ENCODE measurements around the gene OR2T5.
"Not testable (repeated sequence)": the region's sequence is repeated elsewhere in the genome, so short reads cannot be mapped to it uniquely, and the experiment has no call there.

Gene OR2T5

DNA sequence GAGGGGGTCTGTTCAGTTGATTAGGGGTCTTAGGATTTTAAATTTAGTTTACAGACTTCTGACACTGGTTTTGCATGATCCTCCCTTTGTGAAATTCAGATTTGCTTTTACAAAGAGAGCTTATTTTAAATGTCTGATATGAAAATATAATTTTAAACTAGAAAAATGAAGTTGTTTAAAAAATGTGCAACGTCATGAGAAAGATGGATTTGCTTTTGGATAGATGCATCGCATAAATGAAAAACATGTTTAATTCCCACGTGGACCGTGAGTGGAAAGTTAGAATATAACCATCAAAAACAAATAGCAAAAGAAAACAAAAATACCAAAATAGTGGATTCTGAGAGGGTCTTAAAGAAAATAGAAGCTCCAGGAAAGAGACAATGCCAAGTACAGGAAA, 17.2 kb upstream of the OR2T5 start:
- DNase-seq (ENCODE audit: low read depth) = no peak
- H3K4me3 ChIP-seq (ENCODE audit: control insufficient read depth, low read depth, low read length) = no peak overlapping the region
- TF ChIP-seq, protein P1, sequence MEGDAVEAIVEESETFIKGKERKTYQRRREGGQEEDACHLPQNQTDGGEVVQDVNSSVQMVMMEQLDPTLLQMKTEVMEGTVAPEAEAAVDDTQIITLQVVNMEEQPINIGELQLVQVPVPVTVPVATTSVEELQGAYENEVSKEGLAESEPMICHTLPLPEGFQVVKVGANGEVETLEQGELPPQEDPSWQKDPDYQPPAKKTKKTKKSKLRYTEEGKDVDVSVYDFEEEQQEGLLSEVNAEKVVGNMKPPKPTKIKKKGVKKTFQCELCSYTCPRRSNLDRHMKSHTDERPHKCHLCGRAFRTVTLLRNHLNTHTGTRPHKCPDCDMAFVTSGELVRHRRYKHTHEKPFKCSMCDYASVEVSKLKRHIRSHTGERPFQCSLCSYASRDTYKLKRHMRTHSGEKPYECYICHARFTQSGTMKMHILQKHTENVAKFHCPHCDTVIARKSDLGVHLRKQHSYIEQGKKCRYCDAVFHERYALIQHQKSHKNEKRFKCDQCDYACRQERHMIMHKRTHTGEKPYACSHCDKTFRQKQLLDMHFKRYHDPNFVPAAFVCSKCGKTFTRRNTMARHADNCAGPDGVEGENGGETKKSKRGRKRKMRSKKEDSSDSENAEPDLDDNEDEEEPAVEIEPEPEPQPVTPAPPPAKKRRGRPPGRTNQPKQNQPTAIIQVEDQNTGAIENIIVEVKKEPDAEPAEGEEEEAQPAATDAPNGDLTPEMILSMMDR (conservative IDR thresholded peaks at IDR 0.05; ENCODE audit: control insufficient read depth, insufficient read depth, low read depth, low read length) = no peak

DNA sequence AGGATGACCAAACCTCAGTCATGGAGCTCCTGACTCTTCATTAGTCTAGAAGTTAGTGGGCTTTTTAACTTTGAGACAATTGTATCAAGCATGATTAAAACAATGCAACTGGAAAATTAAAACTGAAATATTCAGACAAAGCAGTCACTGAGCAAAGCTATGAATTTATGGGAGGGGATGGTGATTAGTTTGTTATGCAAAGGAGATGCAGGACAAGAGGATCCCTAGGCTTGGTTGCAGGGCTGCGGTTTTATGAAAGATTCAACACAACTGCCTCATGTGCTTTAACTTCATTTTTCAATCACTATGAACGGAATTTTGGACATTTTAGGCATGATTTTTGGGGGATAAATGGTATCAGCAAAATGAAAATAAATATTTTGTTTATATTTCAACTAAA, 16.3 kb upstream of the OR2T5 start:
- DNase-seq (ENCODE audit: low read depth) = not testable (repeated sequence)

DNA sequence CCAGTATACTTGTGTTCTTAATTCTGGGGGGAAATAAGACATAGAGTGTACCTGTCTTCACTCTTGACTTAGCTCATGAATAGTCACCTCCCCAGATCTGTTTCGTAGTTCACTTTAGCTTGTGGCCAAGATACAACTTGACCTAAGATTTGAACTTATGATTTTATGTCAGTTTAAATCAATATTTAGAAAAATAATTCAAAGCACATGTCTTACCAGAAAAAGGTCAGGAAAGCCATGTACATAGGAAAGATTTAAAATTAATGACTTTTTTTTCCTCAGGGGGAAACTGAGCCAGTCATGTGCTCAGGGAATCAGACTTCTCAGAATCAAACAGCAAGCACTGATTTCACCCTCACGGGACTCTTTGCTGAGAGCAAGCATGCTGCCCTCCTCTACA, 15.3 kb upstream of the OR2T5 start, which contains the start of gene OR2T3:
OR2T3 (plus strand) TSS at position 301 of the 400 bp plus-strand sequence; CDS start at position 301, 0 bp downstream.
- not testable (repeated sequence) for DNase-seq (ENCODE audit: low read depth); H3K4me3 ChIP-seq (ENCODE audit: control insufficient read depth, low read depth, low read length)

More for the DNA sequence above, 16.3 kb upstream of the OR2T5 start:
- H3K4me3 ChIP-seq (ENCODE audit: control insufficient read depth, low read depth, low read length) = not testable (repeated sequence)

DNA sequence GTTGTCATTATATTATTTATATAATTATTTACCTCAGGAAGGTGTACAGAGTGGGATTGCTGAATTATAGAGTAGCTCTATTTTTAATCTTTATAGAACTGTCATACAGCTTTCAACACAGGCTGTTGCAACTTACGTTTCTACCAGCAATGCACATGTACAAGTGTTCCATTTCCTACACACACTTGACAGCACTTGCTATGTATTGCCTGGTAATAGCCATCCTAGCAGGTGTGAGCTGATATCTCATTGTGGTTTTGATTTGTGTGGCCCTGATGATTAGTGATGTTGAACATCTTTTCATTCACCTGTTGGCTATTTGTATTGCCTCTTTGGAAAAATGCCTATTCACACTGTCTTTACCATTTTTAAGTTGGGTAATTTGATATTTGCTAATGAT, 12.7 kb upstream of the OR2T5 start:
- not testable (repeated sequence) for H3K4me3 ChIP-seq (ENCODE audit: control insufficient read depth, low read depth, low read length); DNase-seq (ENCODE audit: low read depth)

DNA sequence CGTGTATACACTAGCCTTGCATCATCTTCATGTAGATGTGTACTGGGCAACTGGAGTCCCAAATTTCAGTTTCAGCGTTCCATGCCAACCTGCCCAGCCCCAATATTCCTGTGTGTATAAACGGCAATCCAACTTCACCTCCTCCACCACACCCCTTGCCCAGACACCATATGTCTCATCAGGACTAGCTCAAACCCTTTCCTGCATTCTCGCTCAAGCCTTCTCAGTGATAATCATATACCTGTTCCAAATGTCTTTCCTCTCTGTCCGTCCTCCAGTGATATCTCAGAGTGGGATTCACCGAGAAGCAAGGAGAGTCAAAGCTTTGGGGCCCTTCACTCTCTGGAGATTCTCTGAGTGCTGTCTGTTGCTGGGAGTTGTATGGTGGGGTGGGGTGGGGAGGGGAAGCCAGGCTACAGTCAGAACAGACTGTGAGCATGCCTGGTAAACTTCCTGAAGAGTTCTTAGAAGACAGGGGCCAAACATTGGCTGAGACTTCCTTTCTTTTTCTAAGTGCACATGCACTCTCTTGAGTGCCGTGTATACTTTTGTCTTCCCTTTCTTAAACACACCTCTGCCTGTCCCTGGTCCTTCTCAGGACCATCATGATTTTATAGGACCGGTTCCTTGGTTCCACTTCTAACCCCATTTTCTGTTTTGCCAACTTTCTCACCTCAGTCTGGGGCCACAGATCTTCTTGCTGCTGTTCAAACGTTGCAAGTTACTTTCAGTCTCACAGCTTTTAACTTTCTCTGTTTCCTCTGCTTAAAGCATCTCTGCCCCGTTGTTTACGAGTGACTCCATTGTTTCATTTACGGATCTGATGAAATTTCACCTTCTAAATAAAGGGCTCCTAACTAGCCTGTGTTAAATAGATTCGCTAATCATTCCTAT, 6.5 kb upstream of the OR2T5 start:
- H3K4me3 ChIP-seq (ENCODE audit: control insufficient read depth, low read depth, low read length); DNase-seq (ENCODE audit: low read depth): not testable (repeated sequence)

DNA sequence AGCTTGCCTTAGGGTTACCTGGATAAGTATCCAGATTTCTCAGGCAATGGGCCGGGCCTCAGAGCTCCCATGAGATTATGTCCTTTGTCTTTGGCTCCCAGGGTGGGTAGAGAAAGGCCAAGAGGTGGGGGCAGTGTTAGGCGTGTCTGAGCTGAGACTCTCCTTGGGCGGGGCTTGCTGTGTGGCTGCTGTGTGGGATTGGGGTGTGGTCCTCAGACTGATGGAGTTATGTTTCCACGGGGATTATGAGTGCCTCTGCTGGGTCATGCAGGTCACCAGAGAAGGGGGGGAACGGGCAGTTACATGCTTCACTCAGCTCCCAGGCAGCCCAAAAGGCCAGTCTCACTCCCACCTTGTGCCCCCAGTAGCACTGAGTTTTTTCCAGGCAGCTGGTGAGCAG, 8.3 kb downstream of the OR2T5 start:
- DNase-seq (ENCODE audit: low read depth); H3K4me3 ChIP-seq (ENCODE audit: control insufficient read depth, low read depth, low read length): not testable (repeated sequence)

DNA sequence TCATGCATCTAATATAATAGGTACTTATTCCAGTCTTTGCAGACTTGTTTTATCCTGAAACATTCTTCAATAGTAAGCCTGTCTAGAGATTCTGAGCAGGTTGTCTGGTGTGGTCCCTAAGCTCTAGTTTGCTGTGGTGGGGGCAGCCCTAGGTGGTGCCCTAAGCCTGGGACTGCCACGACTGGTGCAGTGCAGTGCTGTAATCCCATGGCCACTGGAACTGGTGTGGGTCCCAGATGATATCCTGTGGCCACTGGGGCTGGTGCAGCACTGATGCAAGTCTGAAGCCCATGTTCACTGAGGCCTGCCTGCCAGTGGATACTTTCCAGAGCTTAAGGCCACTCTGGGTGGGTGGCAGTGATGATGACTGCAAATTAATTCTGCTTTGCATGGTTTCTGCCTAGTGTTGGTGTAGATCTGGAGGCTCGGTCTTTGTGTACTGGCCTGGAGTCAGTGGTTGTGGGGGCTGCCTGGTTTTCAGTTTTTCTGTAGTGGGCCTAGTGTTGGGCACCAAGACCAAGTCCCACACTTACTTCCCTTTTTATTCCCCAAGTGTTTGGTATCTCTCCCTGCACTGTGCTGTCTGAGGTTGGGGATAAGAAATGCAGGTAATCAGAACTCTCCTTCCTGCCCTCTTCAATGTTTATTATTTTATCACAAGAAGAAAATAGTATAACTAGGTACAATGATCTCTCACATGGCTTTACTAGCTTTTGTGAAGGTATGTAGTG, 12.1 kb downstream of the OR2T5 start:
- DNase-seq (ENCODE audit: low read depth); H3K4me3 ChIP-seq (ENCODE audit: control insufficient read depth, low read depth, low read length): not testable (repeated sequence)

DNA sequence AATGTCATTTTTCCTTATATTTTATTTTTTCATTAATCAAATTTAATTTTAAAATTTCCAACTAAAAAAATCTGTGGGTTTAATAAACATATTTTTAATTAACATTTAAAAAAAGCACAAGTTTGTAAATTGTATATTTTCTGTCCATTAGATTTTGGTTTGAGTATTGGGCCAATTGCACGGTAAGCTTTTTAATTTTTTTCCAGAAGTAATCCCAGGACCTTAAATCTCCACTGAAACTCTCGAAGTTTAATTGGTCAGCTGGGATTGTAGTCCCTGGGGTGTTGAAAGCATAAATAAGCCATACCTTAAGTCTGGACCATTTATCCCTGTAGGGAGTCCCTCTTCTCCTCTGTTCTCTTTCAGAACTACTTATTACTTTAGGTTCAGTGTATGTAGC, 19.4 kb downstream of the OR2T5 start, which contains the start of gene OR2G6:
OR2G6 (plus strand) TSS at position 301 of the 400 bp plus-strand sequence. CDS start 13,574 bp downstream, outside the sequence.
- not testable (repeated sequence) for DNase-seq (ENCODE audit: low read depth); H3K4me3 ChIP-seq (ENCODE audit: control insufficient read depth, low read depth, low read length)

DNA sequence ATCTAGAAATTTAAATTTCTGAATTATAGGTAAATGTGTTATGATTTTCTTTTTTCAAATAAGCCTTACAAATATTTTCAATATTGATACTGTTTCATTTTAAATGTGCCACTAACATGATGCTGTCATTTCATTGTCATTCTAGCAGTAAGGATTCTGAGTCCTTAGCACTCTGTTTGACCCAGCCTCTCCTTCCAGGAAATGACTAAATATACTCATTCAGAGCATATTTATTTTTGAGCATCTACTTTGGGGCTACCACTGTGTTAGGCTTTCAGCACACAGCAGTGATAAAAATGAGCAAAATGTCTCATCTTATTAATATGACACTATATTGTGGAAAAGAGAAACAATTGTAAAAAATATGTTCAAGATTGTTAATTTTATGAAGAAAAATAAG, 21.8 kb downstream of the OR2T5 start:
- not testable (repeated sequence) for H3K4me3 ChIP-seq (ENCODE audit: control insufficient read depth, low read depth, low read length); DNase-seq (ENCODE audit: low read depth)

DNA sequence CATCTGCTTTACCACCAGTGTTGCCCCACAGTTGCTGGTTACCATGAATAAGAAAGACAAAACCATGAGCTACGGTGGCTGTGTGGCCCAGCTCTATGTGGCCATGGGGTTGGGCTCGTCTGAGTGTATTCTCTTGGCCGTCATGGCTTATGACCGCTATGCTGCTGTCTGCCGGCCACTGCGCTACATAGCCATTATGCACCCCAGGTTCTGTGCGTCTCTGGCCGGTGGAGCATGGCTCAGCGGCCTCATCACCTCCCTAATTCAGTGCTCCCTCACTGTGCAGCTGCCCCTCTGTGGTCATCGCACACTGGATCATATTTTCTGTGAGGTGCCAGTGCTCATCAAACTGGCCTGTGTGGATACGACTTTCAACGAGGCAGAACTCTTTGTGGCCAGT, 33.5 kb downstream of the OR2T5 start:
- DNase-seq (ENCODE audit: low read depth) = no peak
- TF ChIP-seq, protein P1 (conservative IDR thresholded peaks at IDR 0.05; ENCODE audit: control insufficient read depth, insufficient read depth, low read depth, low read length) = no peak
- H3K4me3 ChIP-seq (ENCODE audit: control insufficient read depth, low read depth, low read length) = no peak overlapping the region

DNA sequence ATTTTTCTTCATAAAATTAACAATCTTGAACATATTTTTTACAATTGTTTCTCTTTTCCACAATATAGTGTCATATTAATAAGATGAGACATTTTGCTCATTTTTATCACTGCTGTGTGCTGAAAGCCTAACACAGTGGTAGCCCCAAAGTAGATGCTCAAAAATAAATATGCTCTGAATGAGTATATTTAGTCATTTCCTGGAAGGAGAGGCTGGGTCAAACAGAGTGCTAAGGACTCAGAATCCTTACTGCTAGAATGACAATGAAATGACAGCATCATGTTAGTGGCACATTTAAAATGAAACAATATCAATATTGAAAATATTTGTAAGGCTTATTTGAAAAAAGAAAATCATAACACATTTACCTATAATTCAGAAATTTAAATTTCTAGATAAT, 49.1 kb downstream of the OR2T5 start:
- H3K4me3 ChIP-seq (ENCODE audit: control insufficient read depth, low read depth, low read length); DNase-seq (ENCODE audit: low read depth): not testable (repeated sequence)

All from fibroblast of mammary gland (primary cell).